Measurements from ENCODE around the gene PCBP3. TPM values are rescaled to one million over a fixed set of nuclear protein-coding genes. Genes with fewer than 3 reads are reported as not detected.

PCBP3 gene
- total RNA-seq, 2 donors from 2014 or later, result 2.1 to 5.3 TPM

- no peak for TF ChIP-seq CTCF (IDR thresholded peaks at IDR 0.05)
- H3K4me3 ChIP-seq, result no peak overlapping the region
- H3K4me1 ChIP-seq, result no peaks in the 10 kb centered on the region
- intact Hi-C loops (cut with DNase I), result no loop called here
- H3K9ac ChIP-seq (ENCODE audit: low read depth in 2 of 2, low read length in 2 of 2), result no peak overlapping the region
- H3K9me3 ChIP-seq, result no peaks in the 10 kb centered on the region
- H3K36me3 ChIP-seq, result no peaks in the 10 kb centered on the region
- DNase-seq, result no peak
- no peaks in the 10 kb centered on the region for H3K27me3 ChIP-seq
- H3K27ac ChIP-seq, result no peak overlapping the region
These were observed 254.5 kb downstream of the PCBP3 start for GRCh38 chr21:45898028-45898350.

- no peak for DNase-seq
- Histone ChIP-seq H3K36me3 (no peaks in the 10 kb centered on the region), H3K9me3 (no peaks in the 10 kb centered on the region), H3K27me3 (no peaks in the 10 kb centered on the region), H3K27ac (no peak overlapping the region), H3K4me3 (no peak overlapping the region), H3K4me1 (no peaks in the 10 kb centered on the region), H3K9ac (ENCODE audit: low read depth in 2 of 2, low read length in 2 of 2) (no peak overlapping the region)
- no peak for TF ChIP-seq CTCF (IDR thresholded peaks at IDR 0.05)
- intact Hi-C loops (cut with DNase I), result no loop called here
These were observed 255.3 kb downstream of the PCBP3 start for GRCh38 chr21:45898781-45899180.

- DNase-seq, result no peak
- Histone ChIP-seq H3K36me3 (no peaks in the 10 kb centered on the region), H3K27me3 (no peaks in the 10 kb centered on the region), H3K9ac (ENCODE audit: low read depth in 2 of 2, low read length in 2 of 2) (no peak overlapping the region), H3K4me1 (no peaks in the 10 kb centered on the region), H3K4me3 (no peak overlapping the region), H3K27ac (no peak overlapping the region), H3K9me3 (no peaks in the 10 kb centered on the region)
- TF ChIP-seq CTCF (IDR thresholded peaks at IDR 0.05), result no peak
- intact Hi-C loops (cut with DNase I), result no loop called here
These were observed 255.9 kb downstream of the PCBP3 start for GRCh38 chr21:45899317-45900033.

GRCh38 chr21:45900034-45900868, 256.7 kb downstream of the PCBP3 start:
- intact Hi-C loops (cut with DNase I), result no loop called here

More at GRCh38 chr21:45900034-45900868, 256.7 kb downstream of the PCBP3 start:
- H3K4me1 ChIP-seq, result no peaks in the 10 kb centered on the region
- H3K27ac ChIP-seq, result no peak overlapping the region
- TF ChIP-seq CTCF (IDR thresholded peaks at IDR 0.05), result no peak
- no peaks in the 10 kb centered on the region for H3K27me3 ChIP-seq
- no peaks in the 10 kb centered on the region for H3K9me3 ChIP-seq
- DNase-seq, result no peak
- no peaks in the 10 kb centered on the region for H3K36me3 ChIP-seq
- no peak overlapping the region for H3K4me3 ChIP-seq
- no peak overlapping the region for H3K9ac ChIP-seq (ENCODE audit: low read depth in 2 of 2, low read length in 2 of 2)
